DOHH2 (cell line): ENCODE results near the gene ENOX1.

Experiments used
- H3F3A ChIP-seq: fragments of 200-600 bp; sonication (generic), shearing (Covaris generic); 2 replicates; pipeline ENCODE4 v1.6.0; 2016; ENCODE audit warnings: antibody characterized with exemption, mild to moderate bottlenecking; ENCODE audit not compliant: control insufficient read depth, insufficient read depth
- H3K27ac ChIP-seq: fragments of 200-600 bp; sonication (generic); 2 replicates; pipeline ENCODE4 v1.5.1; 2014; ENCODE audit warnings: low read depth, mild to moderate bottlenecking, low read length, moderate library complexity
- H3K27me3 ChIP-seq: fragments of 200-600 bp; sonication (generic); 2 replicates; pipeline ENCODE4 v1.6.1; 2014; ENCODE audit warnings: mild to moderate bottlenecking, low read length, mixed read lengths; ENCODE audit not compliant: control insufficient read depth
- H3K36me3 ChIP-seq: fragments of 200-600 bp; sonication (generic); 2 replicates; pipeline ENCODE4 v1.6.1; 2014; ENCODE audit warnings: mild to moderate bottlenecking, low read length, moderate library complexity, mixed read lengths; ENCODE audit not compliant: control insufficient read depth
- H3K4me1 ChIP-seq: fragments of 200-600 bp; sonication (generic); 2 replicates; pipeline ENCODE4 v1.6.1; 2014; ENCODE audit warnings: mild to moderate bottlenecking, low read length, mixed read lengths; ENCODE audit not compliant: control insufficient read depth
- H3K4me2 ChIP-seq: fragments of 200-600 bp; sonication (generic); 2 replicates; pipeline ENCODE4 v1.6.0; 2014; ENCODE audit warnings: mild to moderate bottlenecking, low read length, moderate library complexity
- H3K4me3 ChIP-seq: fragments of 200-600 bp; sonication (generic); 2 replicates; pipeline ENCODE4 v1.5.1; 2014; ENCODE audit warnings: mild to moderate bottlenecking, low read length, mixed read lengths
- H3K79me2 ChIP-seq: fragments of 200-600 bp; sonication (generic); 2 replicates; pipeline ENCODE4 v1.6.1; 2014; ENCODE audit warnings: mild to moderate bottlenecking, low read length, mixed read lengths; ENCODE audit not compliant: control insufficient read depth
- H3K9me2 ChIP-seq: fragments of 200-600 bp; sonication (generic); replicated peaks from 2 replicates; pipeline ENCODE4 v1.6.1; 2014; ENCODE audit warnings: mild to moderate bottlenecking, low read length, mixed read lengths; ENCODE audit not compliant: control insufficient read depth
- H3K9me3 ChIP-seq: fragments of 200-600 bp; sonication (generic); 2 replicates; pipeline ENCODE4 v1.6.1; 2014; ENCODE audit warnings: antibody characterized with exemption, low read length, mixed read lengths; ENCODE audit not compliant: control insufficient read depth, insufficient read depth
- H4K20me1 ChIP-seq: fragments of 200-600 bp; sonication (generic); 2 replicates; pipeline ENCODE4 v1.6.0; 2014; ENCODE audit warnings: low read depth, mild to moderate bottlenecking, antibody characterized with exemption, low read length, moderate library complexity; ENCODE audit not compliant: control insufficient read depth, insufficient read depth
- CTCF ChIP-seq: fragments of 200-600 bp; sonication (generic); IDR thresholded peaks from one replicate; pipeline ENCODE4 v1.5.1; 2014; ENCODE audit warnings: antibody characterized with exemption, mild to moderate bottlenecking, low read depth, low read length; ENCODE audit not compliant: poor library complexity, severe bottlenecking
- EZH2phosphoT487 ChIP-seq: fragments of 200-600 bp; sonication (generic); IDR thresholded peaks from 2 replicates; pipeline ENCODE4 v1.6.1; 2017; ENCODE audit warnings: borderline replicate concordance, mild to moderate bottlenecking, antibody characterized with exemption, low read length, moderate library complexity, mixed read lengths

ENOX1 gene

GRCh38 chr13:43758834-43759233 is 27.9 kb downstream of the ENOX1 start:
- H3K4me2 ChIP-seq = no peak overlapping the region
- no peaks in the 10 kb centered on the region for H3F3A ChIP-seq
- H3K27ac ChIP-seq = no peak overlapping the region
- no peaks in the 10 kb centered on the region for H3K79me2 ChIP-seq
- H3K9me2 ChIP-seq = no peaks in the 10 kb centered on the region
- no peaks in the 10 kb centered on the region for H3K27me3 ChIP-seq
- no peak overlapping the region for H3K4me3 ChIP-seq
- no peaks in the 10 kb centered on the region for H3K9me3 ChIP-seq
- no peaks in the 10 kb centered on the region for H4K20me1 ChIP-seq
- H3K4me1 ChIP-seq = no peaks in the 10 kb centered on the region
- TF ChIP-seq CTCF = no peak
- no peak for TF ChIP-seq EZH2phosphoT487
- no peaks in the 10 kb centered on the region for H3K36me3 ChIP-seq

GRCh38 chr13:43757266-43757665 is 29.5 kb downstream of the ENOX1 start:
- H3K36me3 ChIP-seq = no peaks in the 10 kb centered on the region
- H3K4me2 ChIP-seq = no peak overlapping the region
- H3K27me3 ChIP-seq = no peaks in the 10 kb centered on the region
- no peaks in the 10 kb centered on the region for H3K79me2 ChIP-seq
- no peak overlapping the region for H3K4me3 ChIP-seq
- no peak overlapping the region for H3K27ac ChIP-seq
- no peaks in the 10 kb centered on the region for H3K4me1 ChIP-seq
- no peaks in the 10 kb centered on the region for H3F3A ChIP-seq
- no peaks in the 10 kb centered on the region for H3K9me2 ChIP-seq
- TF ChIP-seq CTCF = no peak
- no peak for TF ChIP-seq EZH2phosphoT487
- no peaks in the 10 kb centered on the region for H3K9me3 ChIP-seq
- no peaks in the 10 kb centered on the region for H4K20me1 ChIP-seq

GRCh38 chr13:43755844-43756243 is 30.9 kb downstream of the ENOX1 start:
- no peaks in the 10 kb centered on the region for H3K9me2 ChIP-seq
- no peaks in the 10 kb centered on the region for H3K9me3 ChIP-seq
- no peak overlapping the region for H3K4me3 ChIP-seq
- TF ChIP-seq EZH2phosphoT487 (no peak), CTCF (no peak)
- H3K27ac ChIP-seq = no peak overlapping the region
- H4K20me1 ChIP-seq = no peaks in the 10 kb centered on the region
- no peak overlapping the region for H3K4me2 ChIP-seq
- no peaks in the 10 kb centered on the region for H3K27me3 ChIP-seq
- no peaks in the 10 kb centered on the region for H3K79me2 ChIP-seq
- no peaks in the 10 kb centered on the region for H3K4me1 ChIP-seq
- no peaks in the 10 kb centered on the region for H3K36me3 ChIP-seq
- H3F3A ChIP-seq = no peaks in the 10 kb centered on the region

GRCh38 chr13:43751624-43752023 is 35.1 kb downstream of the ENOX1 start:
- Histone ChIP-seq H3K27me3 (no peaks in the 10 kb centered on the region), H3K79me2 (no peaks in the 10 kb centered on the region), H3K27ac (no peak overlapping the region), H3K9me3 (no peaks in the 10 kb centered on the region), H3F3A (no peaks in the 10 kb centered on the region), H3K9me2 (no peaks in the 10 kb centered on the region), H3K36me3 (no peaks in the 10 kb centered on the region), H3K4me3 (no peak overlapping the region), H3K4me2 (no peak overlapping the region), H3K4me1 (no peaks in the 10 kb centered on the region), H4K20me1 (no peaks in the 10 kb centered on the region)
- TF ChIP-seq EZH2phosphoT487 = no peak
- TF ChIP-seq CTCF = no peak
